HG02981 (cell line): ENCODE measurements around the gene RRP12.
"Not testable (repeated sequence)": the region's sequence is repeated elsewhere in the genome, so short reads cannot be mapped to it uniquely, and the experiment has no call there.

Experiments
- ATAC-seq: cut with Tn5 transposase; IDR thresholded peaks from one replicate; pipeline ENCODE4 v1.9.1; 2021; ENCODE audit warnings: mild to moderate bottlenecking, moderate library complexity; ENCODE audit not compliant: unreplicated experiment

The RRP12 gene

GRCh38 chr10:97372233-97372875 lies 28.8 kb downstream of the RRP12 start:
- ATAC-seq: no peak

- no peak for ATAC-seq
These were observed 29.4 kb downstream of the RRP12 start for GRCh38 chr10:97371696-97372095.

DNA sequence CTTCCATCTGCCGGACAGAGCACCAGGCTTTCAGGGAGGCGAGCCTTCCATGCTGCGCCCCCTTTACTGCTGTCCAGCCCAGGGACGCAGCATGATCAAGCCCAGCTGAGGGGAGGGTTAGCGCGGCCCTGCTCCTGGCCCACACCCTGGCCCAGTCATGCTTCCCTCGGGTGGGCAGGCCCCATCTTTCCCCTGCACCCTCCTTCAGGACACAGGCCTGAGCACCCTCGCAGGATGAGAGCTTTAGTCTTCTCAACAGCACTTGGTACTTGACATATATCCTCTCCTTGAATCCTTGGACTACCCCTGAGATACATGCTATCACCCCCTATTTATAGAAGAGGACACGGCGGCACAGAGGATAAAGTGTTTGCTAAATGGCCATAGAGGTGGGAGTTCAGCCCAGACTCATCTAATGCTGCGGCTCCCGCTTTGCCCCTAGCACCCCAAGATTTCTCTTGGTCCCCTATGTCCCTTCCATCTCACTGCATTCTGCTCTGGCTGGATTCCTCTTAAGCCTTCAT lies 34.0 kb downstream of the RRP12 start:
- no peak for ATAC-seq

GRCh38 chr10:97366572-97366971 lies 34.6 kb downstream of the RRP12 start:
- no peak for ATAC-seq

DNA sequence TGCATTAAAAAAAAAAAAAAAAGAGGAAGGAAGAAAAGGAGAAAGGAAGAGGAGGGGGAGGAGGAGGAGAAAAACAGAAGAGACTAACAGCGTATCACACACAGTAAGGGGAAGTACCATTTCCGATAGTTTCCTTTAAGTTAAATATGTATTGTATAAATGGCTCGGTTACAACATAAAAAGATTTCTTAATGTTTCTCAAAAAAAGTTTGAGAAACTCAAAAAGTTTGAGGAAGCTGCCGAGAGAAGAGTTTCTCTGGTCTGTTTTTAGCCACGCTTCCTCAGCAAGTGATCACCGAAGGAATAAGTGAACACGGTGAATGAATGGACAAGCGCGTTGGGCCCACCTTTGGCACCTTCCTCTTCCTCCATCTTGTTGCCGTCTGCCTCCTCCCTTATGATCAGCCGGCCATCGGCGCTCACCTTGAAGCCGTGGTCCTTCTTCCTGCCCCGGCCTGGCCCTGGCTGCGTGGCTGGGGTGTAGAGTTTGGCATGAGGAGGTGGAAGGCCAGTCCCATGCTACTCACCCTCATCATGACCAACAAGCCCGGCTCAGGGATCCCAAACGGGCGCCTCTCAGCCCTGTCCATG lies 35.3 kb downstream of the RRP12 start:
- no peak for ATAC-seq

GRCh38 chr10:97363071-97363470 lies 38.1 kb downstream of the RRP12 start:
- ATAC-seq: no peak

DNA sequence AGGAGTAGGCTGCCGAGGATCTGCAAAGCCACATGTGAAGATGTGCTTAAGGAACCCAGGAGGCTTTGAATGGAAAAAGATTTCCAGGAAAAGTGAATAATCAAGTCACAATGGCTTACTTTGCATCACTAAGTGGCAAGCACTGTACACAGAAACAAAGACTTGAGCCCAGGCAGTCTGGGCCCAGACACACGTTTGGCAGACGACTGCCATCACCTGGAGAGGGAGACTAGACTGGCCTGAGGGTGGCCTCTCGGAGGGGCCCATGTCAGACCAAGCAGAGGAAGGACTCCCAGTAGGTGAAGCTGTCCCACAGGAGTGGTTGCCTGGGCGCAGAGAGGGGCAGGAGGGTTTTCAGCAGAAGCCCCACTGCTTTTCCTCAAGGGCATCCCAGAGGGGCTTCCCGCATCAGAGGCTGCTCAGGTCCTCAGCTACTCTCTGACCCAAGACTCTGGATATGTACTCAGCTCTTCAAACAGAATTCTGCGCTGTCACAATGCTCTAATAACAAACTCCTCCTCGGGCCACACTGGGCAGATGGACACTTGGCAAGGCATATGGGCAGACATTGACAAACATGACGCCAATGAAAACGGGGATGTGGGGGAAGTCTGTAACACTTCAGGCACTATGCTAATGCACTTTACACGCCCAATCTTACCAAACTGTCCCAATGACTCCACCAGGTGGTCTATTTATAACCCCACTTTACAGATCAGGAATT lies 38.7 kb downstream of the RRP12 start:
- no peak for ATAC-seq

GRCh38 chr10:97361537-97361901 lies 39.6 kb downstream of the RRP12 start:
- ATAC-seq: no peak

GRCh38 chr10:97360705-97361536 lies 40.2 kb downstream of the RRP12 start:
- no peak for ATAC-seq

DNA sequence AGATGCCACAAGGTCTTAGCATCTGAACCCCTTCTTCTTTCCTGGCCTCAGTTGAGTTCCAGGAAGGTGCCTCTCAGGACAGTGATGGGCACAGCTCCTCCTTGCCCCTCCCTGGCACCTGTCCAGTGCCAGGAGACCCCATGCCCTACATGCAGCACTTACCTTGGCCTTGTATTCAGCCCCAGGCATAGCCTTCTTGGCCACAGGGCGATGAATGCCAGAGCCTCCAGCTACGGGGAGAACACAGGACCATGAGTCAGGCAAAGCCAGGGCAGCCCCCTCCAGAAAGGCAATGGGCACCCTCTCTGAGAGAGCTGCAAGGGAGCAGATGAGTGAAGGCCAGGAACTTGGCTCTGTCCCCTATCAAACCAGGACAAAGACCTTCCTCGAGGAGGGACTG lies 42.4 kb downstream of the RRP12 start:
- no peak for ATAC-seq

DNA sequence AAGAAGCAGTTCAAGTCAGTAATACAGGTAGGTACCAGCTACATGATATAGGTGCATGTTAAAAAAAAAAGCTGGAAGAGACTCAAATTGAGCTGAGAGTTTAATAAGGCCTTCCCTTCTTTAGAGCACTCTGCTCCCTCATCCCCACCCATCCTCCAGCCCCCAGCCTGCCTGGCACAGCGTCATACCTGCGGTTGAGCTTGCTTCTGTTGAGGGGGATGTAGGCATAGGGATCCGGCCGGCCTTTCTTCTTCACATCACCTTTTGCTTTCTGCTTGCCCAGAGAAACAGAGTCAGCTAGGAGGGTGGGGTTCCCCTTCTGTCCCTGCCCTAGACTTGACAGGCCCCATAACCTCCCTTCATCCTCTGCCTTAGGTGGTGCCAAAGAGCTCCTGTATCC lies 42.8 kb downstream of the RRP12 start:
- no peak for ATAC-seq

DNA sequence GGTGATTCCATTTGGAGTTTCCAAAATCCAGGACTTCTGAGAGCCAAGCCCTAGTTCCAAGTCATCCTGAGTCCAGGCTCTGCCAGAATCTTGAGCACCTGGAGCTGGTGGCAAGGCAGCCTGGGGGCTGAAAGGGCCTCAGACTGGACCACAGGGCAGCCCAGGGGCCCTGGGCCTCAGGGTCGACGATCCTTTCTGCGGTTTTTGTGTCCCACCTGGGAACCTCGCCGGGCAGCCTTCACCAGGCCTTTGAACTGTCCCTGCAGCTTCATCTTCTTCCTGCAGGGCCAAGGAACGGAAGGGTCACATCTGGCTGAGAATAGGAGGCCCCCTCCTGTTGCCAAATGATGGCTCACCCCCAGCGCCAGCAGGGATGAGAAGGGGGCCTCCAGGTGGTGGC lies 44.2 kb downstream of the RRP12 start:
- ATAC-seq: no peak

DNA sequence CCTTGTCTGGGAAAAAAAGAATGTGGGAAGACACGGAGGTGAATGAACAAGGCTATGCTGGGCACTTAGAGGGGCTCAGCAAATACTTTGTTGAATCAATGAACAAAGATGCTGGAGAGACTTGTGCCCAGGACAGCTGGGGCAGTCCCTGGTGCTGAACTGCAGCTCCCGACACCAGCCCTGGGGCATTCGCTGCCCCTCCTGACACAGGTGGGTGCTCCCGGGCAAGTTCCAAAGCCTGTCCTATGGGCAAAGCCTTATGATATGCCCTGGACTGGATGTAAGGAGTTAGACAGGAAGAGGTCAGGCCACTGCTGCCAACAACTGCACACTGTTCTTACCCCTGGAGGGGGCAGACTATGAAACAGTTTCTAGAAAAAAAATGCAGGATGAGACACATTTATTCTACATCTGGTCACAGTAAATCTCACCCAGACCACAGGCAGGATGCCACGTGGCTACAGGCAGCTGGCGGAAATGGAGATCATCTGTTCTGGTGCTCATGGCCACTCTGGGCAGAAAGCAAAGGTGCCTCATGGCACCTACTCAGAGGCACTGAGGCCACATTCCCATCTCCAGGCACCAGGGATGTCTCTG lies 44.7 kb downstream of the RRP12 start:
- ATAC-seq: no peak

GRCh38 chr10:97355571-97355975 lies 45.6 kb downstream of the RRP12 start:
- ATAC-seq: no peak

- no peak for ATAC-seq
These were observed 47.2 kb downstream of the RRP12 start for GRCh38 chr10:97353945-97354344.

- ATAC-seq: no peak
These were observed 51.2 kb downstream of the RRP12 start for GRCh38 chr10:97349752-97350513.

GRCh38 chr10:97347317-97347716 lies 53.8 kb downstream of the RRP12 start:
- ATAC-seq: no peak

GRCh38 chr10:97343664-97344063 lies 57.5 kb downstream of the RRP12 start:
- not testable (repeated sequence) for ATAC-seq

GRCh38 chr10:97341416-97341815 lies 59.7 kb downstream of the RRP12 start:
- no peak for ATAC-seq

DNA sequence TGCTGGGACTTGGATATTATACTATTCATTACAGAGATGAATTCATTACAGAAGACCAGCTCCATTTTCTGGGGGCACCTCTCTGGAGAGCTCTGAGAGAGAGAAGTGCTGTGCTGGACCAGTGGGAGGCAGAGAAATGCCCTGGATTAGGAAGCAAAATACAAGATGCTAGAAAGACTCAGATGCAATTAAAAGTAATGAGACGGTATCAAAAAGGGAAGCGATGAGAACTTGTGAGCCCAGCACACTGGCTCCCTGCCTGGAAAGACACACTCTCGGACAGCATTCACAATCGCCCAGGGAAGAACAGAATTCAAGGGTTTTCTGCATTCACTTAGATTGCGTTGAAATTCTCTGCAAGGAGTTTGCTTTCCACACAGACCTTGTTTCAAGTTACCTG lies 63.1 kb downstream of the RRP12 start:
- no peak for ATAC-seq
